ENCODE measurements around the gene TBR1. TPM values are rescaled to one million over a fixed set of nuclear protein-coding genes. Genes with fewer than 3 reads are reported as not detected.

The TBR1 gene
- total and polyA plus RNA-seq, 2 of the 4 experiments (the other 2 are of a cell fraction) = not detected

GRCh38 chr2:161422816-161423403 is 6.8 kb downstream of the TBR1 start:
- no peak overlapping the region for H2AK5ac ChIP-seq (ENCODE audit: low read depth, low read length)
- H3K9me3 ChIP-seq (ENCODE audit: control insufficient read depth, insufficient read depth, low read length) = peaks cover 21% of the 10 kb centered on the region
- in situ Hi-C loops (cut with MboI; ENCODE audit: low sequenced_read_pairs) (no loop called here), dilution Hi-C loops (cut with HindIII; ENCODE audit: low sequenced_read_pairs, unreplicated experiment) (no loop called here), intact Hi-C loops (cut with micrococcal nuclease) (loop anchor here (10.0 kb wide), 1 partner anchor 702 kb away; no protein-coding TSS in a partner anchor)
- no peak overlapping the region for H4K8ac ChIP-seq (ENCODE audit: low read depth in 2 of 2, low read length in 2 of 2)
- peaks cover 2% of the 10 kb centered on the region; the same call in 1 of the 2 replicates for H3K4me1 ChIP-seq (ENCODE audit: control insufficient read depth, insufficient read depth, low read length)
- peaks cover 91% of the 10 kb centered on the region for H3K27me3 ChIP-seq (ENCODE audit: control insufficient read depth, insufficient read depth, low read length)
- H4K91ac ChIP-seq (ENCODE audit: insufficient read depth, low read depth, low read length) = no peak overlapping the region
- no peak overlapping the region for H3K9ac ChIP-seq (ENCODE audit: low read depth, low read length)
- DNase-seq (no peak), ATAC-seq (ENCODE audit: low read depth) (no peak)
- H3K79me1 ChIP-seq (ENCODE audit: low read depth in 1 of 2, low read length in 2 of 2) = no peaks in the 10 kb centered on the region
- H3K18ac ChIP-seq (ENCODE audit: low read depth, low read length) = no peak overlapping the region
- no peak overlapping the region for H3K27ac ChIP-seq (ENCODE audit: insufficient read depth, low read length)
- H3K4me2 ChIP-seq (ENCODE audit: low read depth, low read length) = no peak overlapping the region
- H3K4me3 ChIP-seq (ENCODE audit: insufficient read depth, low read depth, low read length) = no peak overlapping the region
- no peak overlapping the region for H2BK20ac ChIP-seq (ENCODE audit: low read depth, low read length)
- no peak overlapping the region for H3K4ac ChIP-seq (ENCODE audit: low read depth, low read length)
- no peaks in the 10 kb centered on the region for H3K9me1 ChIP-seq (ENCODE audit: insufficient read depth, low read length)
- H3K36me3 ChIP-seq (ENCODE audit: control insufficient read depth, insufficient read depth, low read length) = no peaks in the 10 kb centered on the region
- H2AK9ac ChIP-seq (replicated peaks; ENCODE audit: low read depth, low read length, poor library complexity) = no peak overlapping the region
- H4K20me1 ChIP-seq (ENCODE audit: insufficient read depth, low read length) = 0 out of 2 replicates have a peak, but pooled peaks cover 4% of the 10 kb centered on the region
- CTCF ChIA-PET = no interaction called here
- H2BK5ac ChIP-seq (ENCODE audit: low read depth, low read length, poor library complexity, severe bottlenecking) = no peak overlapping the region
- POLR2A ChIA-PET (ENCODE audit: unreplicated experiment) = no interaction called here
- BruUV-seq (replicated peaks) = no TSS peak
- no peak for TF ChIP-seq ELK1 (IDR thresholded peaks at IDR 0.05; ENCODE audit: borderline replicate concordance, low read depth, low read length)
- no peak for TF ChIP-seq CEBPB (IDR thresholded peaks at IDR 0.05; ENCODE audit: low read depth, low read length)
- no peak for TF ChIP-seq NFE2L2 (IDR thresholded peaks at IDR 0.05; ENCODE audit: low read depth, low read length)
- TF ChIP-seq RAD21 (IDR thresholded peaks at IDR 0.05; ENCODE audit: low read length) = no peak
- no peak for TF ChIP-seq POLR2A (IDR thresholded peaks at IDR 0.05; ENCODE audit: low read depth, low read length)
- no peak overlapping the region for H3K56ac ChIP-seq (ENCODE audit: extremely low read depth, insufficient read depth, low read length)
- no peak overlapping the region for H2BK15ac ChIP-seq (ENCODE audit: low read depth, low read length)
- no peak overlapping the region for H3K23ac ChIP-seq (ENCODE audit: low read depth, low read length)
- 0% methylated on average over 2 of the region's 11 CpGs; no CpG with 5 or more reads in 1 of the 2 experiments for WGBS, 2 experiments (ENCODE audit: extremely low coverage in 2 of 2, insufficient read length in 1 of 2)
- H2AFZ ChIP-seq (replicated peaks; ENCODE audit: low read length, poor library complexity) = peak overlapping the region; percentile 72
- no peak overlapping the region for H4K5ac ChIP-seq (ENCODE audit: low read depth, low read length)
- H2BK120ac ChIP-seq (ENCODE audit: low read depth, low read length) = no peak overlapping the region
- no peak overlapping the region for H3K14ac ChIP-seq (replicated peaks; ENCODE audit: low read depth, low read length)
